Islet precursor cell (in vitro differentiated cells): ENCODE data around the gene MLN.
A peak's percentile ranks its signal among the peaks of the same experiment; 100 is the strongest.

Experiments used
- DNase-seq: peaks from one replicate; pipeline ENCODE4 v3.0.0-alpha.2; 2018

MLN gene

DNA sequence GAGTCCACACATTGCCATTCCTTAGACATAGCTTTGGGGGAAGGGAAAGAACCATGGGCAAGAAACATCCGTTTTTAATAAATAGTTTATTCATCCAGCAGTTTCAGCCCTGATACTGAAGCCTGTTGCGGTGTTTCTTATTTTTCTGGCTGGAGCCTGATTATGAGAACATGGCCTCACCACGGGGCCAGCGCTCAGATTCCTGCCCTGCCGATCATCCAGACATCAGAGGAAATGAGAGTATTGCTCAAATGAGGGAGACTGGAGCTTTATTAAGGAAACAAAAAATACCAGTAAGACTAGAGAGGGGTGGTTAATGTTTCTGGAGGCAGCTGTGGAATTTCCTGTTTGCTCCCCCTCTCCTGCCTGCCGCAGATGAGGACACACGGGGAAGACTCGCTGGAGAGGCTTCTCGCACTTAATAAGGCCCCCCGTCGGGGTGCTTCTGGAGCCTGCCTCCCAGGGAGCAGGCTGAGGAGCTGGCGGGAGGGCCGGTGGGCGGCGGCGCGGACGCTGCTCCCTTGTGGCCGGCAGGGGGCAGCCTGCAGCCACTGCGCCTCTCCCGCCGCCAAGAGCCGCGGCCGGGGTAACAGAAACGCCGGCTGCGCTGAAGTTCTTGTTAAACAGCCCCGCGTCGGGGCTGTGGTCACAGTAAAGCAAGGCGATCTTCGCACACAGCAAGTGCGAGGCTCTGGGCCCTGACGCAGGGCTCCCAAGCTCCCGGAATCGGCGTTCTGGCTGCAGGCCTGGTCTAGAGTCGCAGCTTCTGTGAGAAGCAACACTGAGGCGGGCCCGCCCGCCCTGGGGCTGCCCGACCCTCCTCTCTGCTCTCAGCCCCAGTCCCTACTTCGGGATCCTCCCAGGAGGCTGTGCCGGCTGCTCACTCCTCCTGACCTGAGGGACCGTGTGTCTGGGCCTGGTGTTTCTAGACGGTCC is 32.4 kb downstream of the MLN start:
- peak; percentile 95 for DNase-seq

DNA sequence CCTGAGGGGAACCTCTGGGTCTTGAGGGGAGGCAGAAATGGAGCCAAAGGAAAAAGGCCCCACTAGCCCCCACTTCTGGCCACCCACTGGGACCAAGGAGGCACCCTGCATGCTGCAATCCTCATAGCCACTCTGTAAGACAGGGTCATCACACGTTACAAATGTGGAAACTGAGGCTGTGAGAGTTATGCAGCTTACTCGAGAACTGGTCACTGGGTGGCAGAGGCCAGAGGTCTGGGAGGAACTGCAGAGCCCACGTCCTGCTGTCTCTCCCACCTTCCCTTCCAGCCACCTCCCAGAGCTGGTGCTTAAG is 33.0 kb downstream of the MLN start:
- DNase-seq, result no peak

DNA sequence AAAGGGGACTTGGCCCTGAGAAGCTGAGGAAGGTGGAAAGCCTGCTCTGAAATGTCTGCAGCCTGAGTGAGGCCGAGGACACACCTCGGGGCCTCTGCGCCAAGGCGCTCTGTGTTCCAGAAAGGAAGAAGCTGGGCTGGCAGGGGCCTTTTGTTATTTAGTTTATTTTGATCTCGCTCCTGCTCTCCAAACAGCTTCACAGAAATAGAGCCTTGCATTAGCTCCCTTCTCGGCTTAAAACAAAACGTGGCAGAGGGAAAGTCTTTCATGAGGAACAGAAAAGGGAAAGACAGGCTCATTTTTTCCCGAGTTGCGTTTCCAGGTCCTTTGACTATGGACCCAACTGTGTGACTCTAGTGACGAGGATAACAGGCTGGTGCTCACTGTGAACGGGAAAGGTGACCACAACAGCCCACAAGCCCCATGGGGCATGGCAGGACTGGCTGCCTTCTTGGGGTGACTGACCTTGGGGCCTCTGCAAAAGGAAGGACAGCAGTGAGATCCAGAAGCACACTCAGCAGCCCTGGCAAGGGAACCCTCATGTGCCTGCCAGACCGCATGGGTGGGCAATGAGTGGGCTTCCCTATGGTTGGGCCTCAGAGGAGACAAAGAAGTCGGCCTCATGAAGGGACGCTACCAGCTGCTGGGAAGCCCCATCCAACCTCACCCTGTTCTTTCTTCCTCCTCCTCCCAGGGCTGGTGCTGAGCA is 33.5 kb downstream of the MLN start:
- no peak for DNase-seq

GRCh38 chr6:33769248-33769821 is 34.5 kb downstream of the MLN start:
- DNase-seq, result no peak

- peak; percentile 94 for DNase-seq
Measured at GRCh38 chr6:33768644-33769120, 35.1 kb downstream of the MLN start.

GRCh38 chr6:33766921-33767907 is 36.6 kb downstream of the MLN start:
- no peak for DNase-seq

DNA sequence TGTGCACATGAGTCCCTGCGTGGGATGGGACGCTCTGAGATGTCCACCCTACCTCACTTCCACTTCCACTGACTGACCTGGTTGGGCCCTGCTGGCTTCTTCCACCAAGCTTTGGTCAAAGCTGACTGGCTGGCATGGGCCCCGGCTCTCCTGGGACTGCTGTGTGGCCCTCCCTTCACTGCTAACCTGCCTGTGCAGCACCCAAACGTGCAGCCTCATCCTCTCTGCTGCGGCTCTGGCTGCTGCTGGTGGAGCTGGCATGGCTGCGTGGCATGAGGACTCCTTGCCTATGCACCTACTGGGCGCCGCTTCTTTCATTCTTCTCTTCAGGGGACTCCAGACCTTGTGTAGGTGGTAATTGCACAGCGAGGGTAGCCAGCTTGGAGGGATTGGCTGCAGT is 38.4 kb downstream of the MLN start:
- no peak for DNase-seq

GRCh38 chr6:33764036-33764435 is 39.8 kb downstream of the MLN start:
- DNase-seq, result no peak

DNA sequence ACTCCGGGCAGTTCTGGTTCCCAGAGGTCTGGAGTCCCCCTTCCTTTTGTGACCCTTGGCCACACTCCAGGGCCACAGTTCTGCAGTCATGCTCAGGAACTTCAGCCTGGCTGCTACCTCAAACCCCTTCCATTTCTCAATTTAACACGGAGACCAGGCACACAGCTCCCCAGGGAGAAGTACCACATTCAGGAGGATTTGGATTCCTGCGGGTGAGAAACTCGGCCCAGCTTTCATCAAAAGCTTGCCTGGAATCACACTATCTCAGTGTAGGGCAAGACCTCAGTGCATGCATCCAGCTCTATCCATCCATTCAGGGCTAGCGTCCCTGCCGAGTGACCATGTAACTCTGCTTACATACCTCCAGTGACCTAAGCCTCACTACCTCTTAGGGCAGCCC is 40.3 kb downstream of the MLN start:
- no peak for DNase-seq

DNA sequence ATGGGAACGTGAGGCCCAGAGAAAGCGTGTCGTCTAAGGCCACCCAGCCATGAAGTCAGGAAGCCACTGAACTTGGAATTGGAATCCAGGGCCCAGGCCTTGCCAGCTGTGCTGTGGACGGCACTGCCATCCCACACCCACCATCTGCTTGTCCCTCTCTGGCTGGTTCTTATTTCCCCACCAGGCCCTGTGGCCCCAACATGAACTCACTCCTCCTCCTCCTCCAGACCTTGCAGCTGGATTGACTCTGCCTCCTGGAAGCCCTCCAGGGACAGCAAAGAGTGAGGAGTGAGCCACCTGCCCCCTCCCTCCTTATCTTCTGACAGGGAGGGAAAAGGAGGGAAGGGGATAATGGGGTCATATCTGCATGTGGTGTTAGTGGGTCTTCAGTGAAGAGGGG is 41.1 kb downstream of the MLN start:
- no peak for DNase-seq

DNA sequence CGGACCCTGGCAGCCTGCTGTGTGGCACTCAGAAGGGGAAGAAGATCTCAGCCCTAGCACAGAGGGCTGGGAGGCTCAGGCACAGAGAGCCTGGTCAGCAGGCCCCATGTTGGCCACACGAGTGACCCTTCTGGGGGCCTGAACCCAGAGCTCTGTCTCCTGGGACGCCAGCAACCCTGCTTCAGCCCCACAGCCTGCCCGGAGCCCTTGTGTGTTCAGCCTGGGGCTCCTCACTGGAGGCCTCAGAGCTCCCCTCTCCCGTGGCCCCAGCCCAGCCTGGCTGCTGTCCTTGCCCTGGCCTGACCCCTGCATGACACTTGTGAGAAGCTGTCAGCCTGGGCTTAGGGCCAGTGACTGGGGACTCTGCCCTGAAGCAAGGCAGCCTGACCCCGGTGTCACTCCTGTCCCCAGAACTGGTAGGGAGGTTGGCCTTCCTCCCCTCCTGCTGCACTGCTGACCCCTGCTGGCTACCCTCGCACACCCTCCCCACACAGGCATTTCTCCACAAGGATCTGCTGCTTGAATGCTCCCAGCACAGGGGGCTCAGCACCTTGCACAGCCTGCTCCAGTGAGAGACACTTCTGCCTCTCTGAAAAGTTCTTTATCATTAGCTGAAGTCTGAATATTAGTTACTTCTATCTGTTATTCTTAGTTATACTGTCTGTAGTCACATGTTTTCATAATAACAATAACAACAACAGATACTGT is 41.7 kb downstream of the MLN start:
- DNase-seq, result peak; percentile 83

- no peak for DNase-seq
Measured at GRCh38 chr6:33761581-33761921, 42.3 kb downstream of the MLN start.

GRCh38 chr6:33759887-33760629 is 43.7 kb downstream of the MLN start:
- no peak for DNase-seq

- no peak for DNase-seq
Measured at GRCh38 chr6:33758815-33759216, 45.0 kb downstream of the MLN start.

GRCh38 chr6:33757906-33758305 is 45.9 kb downstream of the MLN start:
- DNase-seq, result no peak

DNA sequence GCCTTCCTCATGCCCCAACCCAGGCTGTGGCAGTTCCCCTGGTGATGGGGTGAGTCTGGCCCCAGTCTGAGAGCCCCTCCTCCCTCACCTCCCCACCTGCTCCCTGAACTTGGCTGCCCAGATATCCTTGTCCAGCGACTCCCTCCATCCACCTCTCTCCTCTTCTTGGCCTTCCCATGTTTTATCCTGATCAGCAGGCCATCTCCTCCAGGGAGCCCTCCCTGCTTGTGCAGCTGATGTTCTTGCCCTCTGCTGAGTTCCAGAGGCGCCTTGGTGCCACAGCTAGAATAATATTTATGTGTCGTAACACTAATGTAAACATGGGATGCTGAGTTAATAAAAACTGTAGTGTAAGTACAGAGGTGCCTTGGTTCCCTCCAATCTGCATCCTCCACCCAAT is 46.7 kb downstream of the MLN start:
- no peak for DNase-seq

DNA sequence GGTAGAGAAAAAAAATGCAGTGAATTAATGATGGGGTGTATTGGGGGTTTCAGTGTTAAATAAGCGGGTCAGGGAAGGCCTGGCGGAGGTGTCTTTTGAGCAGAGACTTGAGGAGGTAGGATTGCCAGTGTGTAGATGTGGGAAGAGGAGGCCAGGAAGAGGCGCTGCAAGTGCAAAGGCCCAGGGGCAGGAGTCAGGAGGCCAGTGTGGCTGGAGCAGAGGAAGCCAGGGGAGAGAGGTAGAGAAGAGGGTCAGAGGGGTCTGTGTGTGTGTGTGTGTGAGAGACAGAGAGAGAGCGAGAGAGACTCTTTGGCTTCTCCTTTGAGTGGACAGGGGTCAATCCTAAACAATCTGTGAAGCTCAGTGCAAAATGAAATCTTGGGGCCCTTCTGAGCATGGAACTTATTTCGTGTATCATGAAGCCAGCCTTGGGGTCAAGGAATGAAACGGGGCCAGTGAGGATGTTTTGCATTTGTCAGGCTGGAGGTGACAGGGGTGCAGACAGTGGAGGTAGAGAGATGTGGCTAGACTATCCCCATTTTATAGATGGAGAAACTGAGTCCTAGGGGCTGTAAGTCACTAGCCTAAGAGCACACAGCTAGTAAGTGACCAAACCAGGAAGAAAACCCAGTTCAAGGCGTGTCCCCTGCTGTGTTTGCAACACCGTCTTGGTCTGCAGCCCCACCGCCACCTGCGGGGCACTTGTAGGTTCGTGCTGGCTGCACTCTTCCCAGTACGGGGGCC is 47.4 kb downstream of the MLN start:
- no peak for DNase-seq

GRCh38 chr6:33755070-33755869 is 48.5 kb downstream of the MLN start:
- no peak for DNase-seq

DNA sequence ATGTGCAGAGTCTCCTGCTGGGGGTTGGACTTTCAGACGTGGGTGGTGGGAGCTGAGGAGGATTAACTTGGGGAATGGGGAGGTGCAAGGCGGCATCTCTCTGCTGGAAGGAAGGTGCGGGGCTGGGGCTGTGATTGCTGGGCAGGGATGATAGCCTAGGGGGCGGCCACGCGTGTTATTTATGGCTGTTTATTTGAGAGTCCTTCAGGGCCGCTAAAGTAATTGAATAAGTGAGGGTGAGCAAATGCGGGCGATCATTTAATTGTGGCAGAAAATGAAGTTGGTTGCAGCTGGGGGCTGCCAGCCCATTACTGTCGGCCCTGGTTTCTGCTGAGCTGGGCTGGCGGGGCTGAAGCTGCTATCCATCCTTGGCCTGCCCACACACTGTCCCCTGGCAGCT is 49.6 kb downstream of the MLN start:
- DNase-seq, result no peak

DNA sequence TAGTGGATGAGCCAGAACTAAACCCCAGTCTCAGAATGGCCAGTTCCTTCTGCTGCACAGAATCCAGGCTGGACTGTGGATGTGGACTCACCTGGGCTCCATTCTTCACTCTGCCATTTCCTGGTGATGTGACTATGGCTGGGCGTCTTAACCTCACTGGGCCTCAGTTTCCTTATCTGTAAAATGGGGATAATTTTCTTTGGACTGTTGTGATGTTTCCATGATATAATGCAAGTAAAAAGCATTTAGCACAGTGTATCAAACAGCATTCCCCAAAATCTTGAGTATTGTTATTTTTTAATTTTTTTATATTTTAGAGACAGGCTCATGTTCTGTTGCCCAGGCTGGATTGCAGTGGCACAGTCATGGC is 51.2 kb downstream of the MLN start:
- no peak for DNase-seq
